A549 (cell line): ENCODE measurements around the gene RHD.
"Not testable (repeated sequence)": the region's sequence is repeated elsewhere in the genome, so short reads cannot be mapped to it uniquely, and the experiment has no call there.

Experiments used
- CBX2 ChIP-seq: fragments of 200-600 bp; sonication (generic); IDR thresholded peaks from 2 replicates; pipeline ENCODE4 v1.6.1; 2016; ENCODE audit warnings: low read depth, mild to moderate bottlenecking, borderline replicate concordance
- NR3C1 ChIP-seq: fragments of >200 bp; sonication (Bioruptor Twin); formaldehyde crosslinking; IDR thresholded peaks from 3 replicates; pipeline ENCODE4 v1.6.1; 2017
- TF ChIP-seq, protein P1 (sequence below): fragments of 200-600 bp; sonication (generic); IDR thresholded peaks from 2 replicates; pipeline ENCODE4 v1.6.1; 2016; ENCODE audit warnings: antibody characterized with exemption, mild to moderate bottlenecking, moderate library complexity
- TF ChIP-seq, protein P2 (sequence below): fragments of >200 bp; sonication (Bioruptor Twin); formaldehyde crosslinking; IDR thresholded peaks from 3 replicates; pipeline ENCODE4 v1.5.1; 2016

DNA sequence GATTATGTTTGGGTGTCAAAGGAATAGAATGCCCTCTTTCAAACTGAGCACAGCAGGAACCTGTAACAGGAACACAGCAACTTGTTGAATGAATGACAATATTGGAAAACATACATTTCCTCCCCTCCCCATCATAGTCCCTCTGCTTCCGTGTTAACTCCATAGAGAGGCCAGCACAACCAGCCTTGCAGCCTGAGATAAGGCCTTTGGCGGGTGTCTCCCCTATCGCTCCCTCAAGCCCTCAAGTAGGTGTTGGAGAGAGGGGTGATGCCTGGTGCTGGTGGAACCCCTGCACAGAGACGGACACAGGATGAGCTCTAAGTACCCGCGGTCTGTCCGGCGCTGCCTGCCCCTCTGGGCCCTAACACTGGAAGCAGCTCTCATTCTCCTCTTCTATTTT is at the start of gene RHD:
- TF ChIP-seq, protein P1, sequence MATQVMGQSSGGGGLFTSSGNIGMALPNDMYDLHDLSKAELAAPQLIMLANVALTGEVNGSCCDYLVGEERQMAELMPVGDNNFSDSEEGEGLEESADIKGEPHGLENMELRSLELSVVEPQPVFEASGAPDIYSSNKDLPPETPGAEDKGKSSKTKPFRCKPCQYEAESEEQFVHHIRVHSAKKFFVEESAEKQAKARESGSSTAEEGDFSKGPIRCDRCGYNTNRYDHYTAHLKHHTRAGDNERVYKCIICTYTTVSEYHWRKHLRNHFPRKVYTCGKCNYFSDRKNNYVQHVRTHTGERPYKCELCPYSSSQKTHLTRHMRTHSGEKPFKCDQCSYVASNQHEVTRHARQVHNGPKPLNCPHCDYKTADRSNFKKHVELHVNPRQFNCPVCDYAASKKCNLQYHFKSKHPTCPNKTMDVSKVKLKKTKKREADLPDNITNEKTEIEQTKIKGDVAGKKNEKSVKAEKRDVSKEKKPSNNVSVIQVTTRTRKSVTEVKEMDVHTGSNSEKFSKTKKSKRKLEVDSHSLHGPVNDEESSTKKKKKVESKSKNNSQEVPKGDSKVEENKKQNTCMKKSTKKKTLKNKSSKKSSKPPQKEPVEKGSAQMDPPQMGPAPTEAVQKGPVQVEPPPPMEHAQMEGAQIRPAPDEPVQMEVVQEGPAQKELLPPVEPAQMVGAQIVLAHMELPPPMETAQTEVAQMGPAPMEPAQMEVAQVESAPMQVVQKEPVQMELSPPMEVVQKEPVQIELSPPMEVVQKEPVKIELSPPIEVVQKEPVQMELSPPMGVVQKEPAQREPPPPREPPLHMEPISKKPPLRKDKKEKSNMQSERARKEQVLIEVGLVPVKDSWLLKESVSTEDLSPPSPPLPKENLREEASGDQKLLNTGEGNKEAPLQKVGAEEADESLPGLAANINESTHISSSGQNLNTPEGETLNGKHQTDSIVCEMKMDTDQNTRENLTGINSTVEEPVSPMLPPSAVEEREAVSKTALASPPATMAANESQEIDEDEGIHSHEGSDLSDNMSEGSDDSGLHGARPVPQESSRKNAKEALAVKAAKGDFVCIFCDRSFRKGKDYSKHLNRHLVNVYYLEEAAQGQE = not testable (repeated sequence)
- TF ChIP-seq, protein P2, sequence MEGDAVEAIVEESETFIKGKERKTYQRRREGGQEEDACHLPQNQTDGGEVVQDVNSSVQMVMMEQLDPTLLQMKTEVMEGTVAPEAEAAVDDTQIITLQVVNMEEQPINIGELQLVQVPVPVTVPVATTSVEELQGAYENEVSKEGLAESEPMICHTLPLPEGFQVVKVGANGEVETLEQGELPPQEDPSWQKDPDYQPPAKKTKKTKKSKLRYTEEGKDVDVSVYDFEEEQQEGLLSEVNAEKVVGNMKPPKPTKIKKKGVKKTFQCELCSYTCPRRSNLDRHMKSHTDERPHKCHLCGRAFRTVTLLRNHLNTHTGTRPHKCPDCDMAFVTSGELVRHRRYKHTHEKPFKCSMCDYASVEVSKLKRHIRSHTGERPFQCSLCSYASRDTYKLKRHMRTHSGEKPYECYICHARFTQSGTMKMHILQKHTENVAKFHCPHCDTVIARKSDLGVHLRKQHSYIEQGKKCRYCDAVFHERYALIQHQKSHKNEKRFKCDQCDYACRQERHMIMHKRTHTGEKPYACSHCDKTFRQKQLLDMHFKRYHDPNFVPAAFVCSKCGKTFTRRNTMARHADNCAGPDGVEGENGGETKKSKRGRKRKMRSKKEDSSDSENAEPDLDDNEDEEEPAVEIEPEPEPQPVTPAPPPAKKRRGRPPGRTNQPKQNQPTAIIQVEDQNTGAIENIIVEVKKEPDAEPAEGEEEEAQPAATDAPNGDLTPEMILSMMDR = not testable (repeated sequence)
- not testable (repeated sequence) for TF ChIP-seq NR3C1, CBX2
